Loucy (cell line): ENCODE data around the gene KLF16.
A peak's percentile ranks its signal among the peaks of the same experiment; 100 is the strongest.

ENCODE experiments used
- EZH2phosphoT487 ChIP-seq: fragments of 200-600 bp; IDR thresholded peaks from 2 replicates; pipeline ENCODE4 v1.6.1; 2018; ENCODE audit warnings: antibody characterized with exemption, mild to moderate bottlenecking, moderate library complexity, borderline replicate concordance
- TF ChIP-seq, protein P1 (sequence below): fragments of 200-600 bp; sonication (generic); conservative IDR thresholded peaks from 2 replicates; pipeline ENCODE4 v1.5.1; 2014; ENCODE audit warnings: mild to moderate bottlenecking, antibody characterized with exemption, low read length

DNA sequence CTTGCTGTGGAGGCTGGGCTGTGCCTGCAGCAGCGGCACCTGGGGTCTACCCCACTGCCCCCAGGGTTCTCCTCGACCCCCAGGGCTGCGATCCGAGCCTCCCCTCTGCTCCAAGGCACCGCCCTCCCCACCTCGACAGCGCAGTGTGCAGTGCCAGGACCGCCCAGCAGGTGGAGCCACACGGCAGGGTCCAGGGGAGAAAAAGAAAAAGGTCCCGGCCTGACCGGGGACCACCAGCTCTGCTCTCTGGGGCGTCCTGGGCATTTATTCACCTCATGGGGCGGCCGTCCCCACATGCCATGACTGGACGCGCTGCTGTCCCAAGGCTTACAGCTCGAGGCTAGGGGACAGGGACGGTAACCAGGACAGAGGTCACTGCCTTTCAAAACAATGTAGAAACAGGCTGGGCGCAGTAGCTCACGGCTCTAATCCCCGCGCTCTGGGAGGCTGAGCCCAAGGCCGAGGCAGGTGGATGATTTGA, 25.7 kb downstream of the KLF16 start:
- TF ChIP-seq, protein P1, sequence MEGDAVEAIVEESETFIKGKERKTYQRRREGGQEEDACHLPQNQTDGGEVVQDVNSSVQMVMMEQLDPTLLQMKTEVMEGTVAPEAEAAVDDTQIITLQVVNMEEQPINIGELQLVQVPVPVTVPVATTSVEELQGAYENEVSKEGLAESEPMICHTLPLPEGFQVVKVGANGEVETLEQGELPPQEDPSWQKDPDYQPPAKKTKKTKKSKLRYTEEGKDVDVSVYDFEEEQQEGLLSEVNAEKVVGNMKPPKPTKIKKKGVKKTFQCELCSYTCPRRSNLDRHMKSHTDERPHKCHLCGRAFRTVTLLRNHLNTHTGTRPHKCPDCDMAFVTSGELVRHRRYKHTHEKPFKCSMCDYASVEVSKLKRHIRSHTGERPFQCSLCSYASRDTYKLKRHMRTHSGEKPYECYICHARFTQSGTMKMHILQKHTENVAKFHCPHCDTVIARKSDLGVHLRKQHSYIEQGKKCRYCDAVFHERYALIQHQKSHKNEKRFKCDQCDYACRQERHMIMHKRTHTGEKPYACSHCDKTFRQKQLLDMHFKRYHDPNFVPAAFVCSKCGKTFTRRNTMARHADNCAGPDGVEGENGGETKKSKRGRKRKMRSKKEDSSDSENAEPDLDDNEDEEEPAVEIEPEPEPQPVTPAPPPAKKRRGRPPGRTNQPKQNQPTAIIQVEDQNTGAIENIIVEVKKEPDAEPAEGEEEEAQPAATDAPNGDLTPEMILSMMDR = peak; percentile 87
- TF ChIP-seq EZH2phosphoT487 = no peak
